ENCODE results near the gene STK31. TPM values are rescaled to one million over a fixed set of nuclear protein-coding genes. Genes with fewer than 3 reads are reported as not detected.
"Not testable (repeated sequence)": the region's sequence is repeated elsewhere in the genome, so short reads cannot be mapped to it uniquely, and the experiment has no call there.

Gene STK31
- total RNA-seq, 1 donor from 2014 or later = 2.8 TPM

DNA sequence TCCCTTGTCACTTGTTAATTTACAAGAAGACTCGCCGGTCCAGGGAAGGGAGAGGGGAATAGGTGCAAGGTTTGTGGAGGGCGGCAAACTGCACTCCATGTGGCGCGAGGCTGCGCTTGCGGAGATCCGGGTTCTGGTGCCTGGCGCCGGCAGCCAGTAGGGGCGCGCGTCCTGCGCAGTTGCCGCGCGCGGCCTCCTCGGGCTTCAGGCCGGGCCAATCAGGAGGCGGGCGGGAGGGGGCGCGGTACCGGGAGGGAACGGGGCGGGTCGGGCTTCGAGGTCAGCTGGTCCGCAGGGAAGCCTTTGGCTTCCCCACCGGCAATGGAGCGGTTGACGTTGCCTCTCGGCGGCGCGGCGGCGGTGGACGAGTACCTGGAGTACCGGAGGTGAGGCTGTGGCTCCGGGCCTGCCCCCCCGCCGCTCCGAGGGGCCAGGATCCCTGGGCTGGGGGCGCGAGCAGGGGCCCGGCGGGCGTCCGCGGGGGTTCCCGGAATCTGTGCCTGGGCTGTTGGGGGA lies 30.1 kb upstream of the STK31 start, which contains the start of gene FAM221A:
Gene FAM221A (plus strand): TSS at position 302 of the 516 bp plus-strand sequence. CDS start 20 bp downstream, at position 322.
- Histone ChIP-seq H2AFZ (replicated peaks) (peak within 1 kb of the TSS; percentile 89), H3K9ac (no peak within 1 kb of the TSS), H3F3A (ENCODE audit: low read depth) (peaks cover 9% of the 10 kb centered on the region), H3K9me3 (ENCODE audit: low read depth) (no peaks in the 10 kb centered on the region), H3K27me3 (peaks cover 13% of the 10 kb centered on the region), H3K27ac (no peak within 1 kb of the TSS), H3K79me2 (ENCODE audit: low read depth) (peaks cover 47% of the 10 kb centered on the region), H4K20me1 (ENCODE audit: low read depth) (peaks cover 18% of the 10 kb centered on the region), H3K4me1 (peaks cover 9% of the 10 kb centered on the region), H3K4me2 (peak within 1 kb of the TSS; percentile 80), H3K4me3 (peak within 1 kb of the TSS; percentile 60), H3K36me3 (no peaks in the 10 kb centered on the region)
- H3K27me3 Mint-ChIP-seq (ENCODE audit: insufficient read depth, low read depth) = peaks cover 3% of the 10 kb centered on the region
- no peaks in the 10 kb centered on the region for H3K9me3 Mint-ChIP-seq
- peak within 1 kb of the TSS; percentile 92 for H3K4me3 Mint-ChIP-seq
- TF ChIP-seq EZH2 (IDR thresholded peaks at IDR 0.05) = no peak
- no peak for TF ChIP-seq EZH2phosphoT487 (IDR thresholded peaks at IDR 0.05)
- TF ChIP-seq, protein P1, sequence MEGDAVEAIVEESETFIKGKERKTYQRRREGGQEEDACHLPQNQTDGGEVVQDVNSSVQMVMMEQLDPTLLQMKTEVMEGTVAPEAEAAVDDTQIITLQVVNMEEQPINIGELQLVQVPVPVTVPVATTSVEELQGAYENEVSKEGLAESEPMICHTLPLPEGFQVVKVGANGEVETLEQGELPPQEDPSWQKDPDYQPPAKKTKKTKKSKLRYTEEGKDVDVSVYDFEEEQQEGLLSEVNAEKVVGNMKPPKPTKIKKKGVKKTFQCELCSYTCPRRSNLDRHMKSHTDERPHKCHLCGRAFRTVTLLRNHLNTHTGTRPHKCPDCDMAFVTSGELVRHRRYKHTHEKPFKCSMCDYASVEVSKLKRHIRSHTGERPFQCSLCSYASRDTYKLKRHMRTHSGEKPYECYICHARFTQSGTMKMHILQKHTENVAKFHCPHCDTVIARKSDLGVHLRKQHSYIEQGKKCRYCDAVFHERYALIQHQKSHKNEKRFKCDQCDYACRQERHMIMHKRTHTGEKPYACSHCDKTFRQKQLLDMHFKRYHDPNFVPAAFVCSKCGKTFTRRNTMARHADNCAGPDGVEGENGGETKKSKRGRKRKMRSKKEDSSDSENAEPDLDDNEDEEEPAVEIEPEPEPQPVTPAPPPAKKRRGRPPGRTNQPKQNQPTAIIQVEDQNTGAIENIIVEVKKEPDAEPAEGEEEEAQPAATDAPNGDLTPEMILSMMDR (IDR thresholded peaks at IDR 0.05) = peak; percentile 76
- H3K4me1 Mint-ChIP-seq = peaks cover 18% of the 10 kb centered on the region
- peak within 1 kb of the TSS; percentile 74 for H3K27ac Mint-ChIP-seq
- peaks cover 5% of the 10 kb centered on the region for H3K36me3 Mint-ChIP-seq
- peak; percentile 93 for DNase-seq (ENCODE audit: low spot score)

DNA sequence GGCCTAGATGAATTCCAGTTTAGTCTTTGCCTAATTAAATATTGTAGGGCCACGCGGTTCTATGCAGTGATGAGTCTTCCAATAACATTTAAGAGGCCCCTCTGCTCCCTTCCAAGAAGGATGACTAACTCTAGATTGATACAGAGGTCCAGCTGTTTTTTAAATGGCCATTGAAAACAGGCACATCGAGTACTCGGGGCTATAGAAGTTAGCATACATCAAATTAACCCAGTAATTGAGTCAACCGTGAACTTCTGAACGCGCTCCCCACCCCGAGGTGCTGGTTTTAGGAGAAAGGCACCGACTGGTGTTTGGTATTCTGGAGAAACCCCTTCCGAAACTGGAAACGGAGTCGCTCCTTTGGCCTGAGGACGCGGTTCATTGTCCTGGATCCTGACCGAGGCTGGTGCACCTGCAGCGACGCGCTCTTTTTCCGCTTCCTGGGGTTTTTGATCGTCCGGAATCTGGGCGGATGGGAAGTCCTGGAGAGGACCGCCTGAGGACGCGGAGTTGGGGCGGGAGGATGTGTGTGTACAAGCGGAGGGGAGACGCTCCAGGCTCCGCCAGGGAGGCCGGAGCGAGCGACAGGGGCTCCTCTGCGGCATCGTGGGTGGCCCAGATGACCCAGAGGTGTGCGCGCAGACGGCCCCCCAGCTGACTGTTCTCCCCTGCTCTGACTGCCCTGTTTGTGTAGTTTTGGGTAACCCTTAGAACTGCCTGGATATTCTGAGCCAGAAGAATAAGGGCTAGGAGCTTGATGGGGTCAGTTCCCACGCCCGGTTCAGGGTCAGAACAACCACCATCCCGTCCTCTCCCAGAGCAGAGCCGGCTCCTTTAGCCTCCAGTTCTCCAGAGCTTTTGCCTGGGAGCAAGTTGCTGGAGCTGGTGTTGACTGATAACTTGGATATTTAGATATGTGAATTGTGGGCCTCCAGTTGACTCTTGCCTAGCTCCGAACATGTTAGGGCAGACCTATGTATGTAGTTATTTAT lies 29.3 kb upstream of the STK31 start:
- H3K9ac ChIP-seq = no peak overlapping the region

DNA sequence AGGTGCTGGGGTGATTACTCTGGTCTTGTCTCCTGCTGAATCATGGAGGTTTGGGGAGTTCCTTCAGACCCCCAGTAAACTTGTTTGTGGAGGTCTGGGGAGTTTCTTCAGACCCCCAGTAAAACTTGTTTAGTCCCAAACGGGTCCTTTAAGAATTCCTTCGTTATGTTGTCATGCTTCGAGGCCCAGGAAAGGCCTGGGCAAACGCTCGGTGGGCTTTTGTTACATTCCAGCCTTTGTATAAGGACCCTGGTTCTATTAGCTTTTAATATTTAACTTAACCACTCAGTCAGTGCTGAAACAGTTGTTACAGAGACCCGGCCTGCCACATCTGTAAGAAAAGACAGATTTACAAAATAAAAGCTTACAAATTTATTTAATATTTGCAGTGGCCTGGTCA lies 26.0 kb upstream of the STK31 start:
- H3K27me3 ChIP-seq; DNase-seq (ENCODE audit: low spot score); H3K4me1 ChIP-seq; H3K27ac ChIP-seq; H3K9ac ChIP-seq; H3K4me3 ChIP-seq; H2AFZ ChIP-seq (replicated peaks); H3K4me3 Mint-ChIP-seq; H3K4me2 ChIP-seq; H3K9me3 Mint-ChIP-seq; H3K9me3 ChIP-seq (ENCODE audit: low read depth); H3F3A ChIP-seq (ENCODE audit: low read depth); H3K27me3 Mint-ChIP-seq (ENCODE audit: insufficient read depth, low read depth); H3K36me3 ChIP-seq: not testable (repeated sequence)
- Histone ChIP-seq H4K20me1 (ENCODE audit: low read depth) (peaks cover 18% of the 10 kb centered on the region), H3K79me2 (ENCODE audit: low read depth) (peaks cover 59% of the 10 kb centered on the region)
- Mint-ChIP-seq H3K4me1 (peaks cover 18% of the 10 kb centered on the region), H3K27ac (peak overlapping the region; percentile 50), H3K36me3 (peaks cover 10% of the 10 kb centered on the region)

More for the DNA sequence above, 29.3 kb upstream of the STK31 start:
- H3K79me2 ChIP-seq (ENCODE audit: low read depth) = peaks cover 52% of the 10 kb centered on the region
- H3K4me1 Mint-ChIP-seq = peaks cover 18% of the 10 kb centered on the region
- H3K27ac ChIP-seq = no peak overlapping the region
- peaks cover 3% of the 10 kb centered on the region for H3K27me3 Mint-ChIP-seq (ENCODE audit: insufficient read depth, low read depth)
- peak overlapping the region; percentile 89 for H2AFZ ChIP-seq (replicated peaks)
- peaks cover 9% of the 10 kb centered on the region for H3K4me1 ChIP-seq
- peaks cover 9% of the 10 kb centered on the region for H3F3A ChIP-seq (ENCODE audit: low read depth)
- peaks cover 18% of the 10 kb centered on the region for H4K20me1 ChIP-seq (ENCODE audit: low read depth)
- no peaks in the 10 kb centered on the region for H3K9me3 Mint-ChIP-seq
- H3K27me3 ChIP-seq = peaks cover 13% of the 10 kb centered on the region
- peaks cover 5% of the 10 kb centered on the region for H3K36me3 Mint-ChIP-seq
- no peaks in the 10 kb centered on the region for H3K36me3 ChIP-seq
- peak overlapping the region; percentile 74 for H3K27ac Mint-ChIP-seq
- peak overlapping the region; percentile 92 for H3K4me3 Mint-ChIP-seq
- peak; percentile 89 for DNase-seq (ENCODE audit: low spot score)
- TF ChIP-seq, protein P1 (IDR thresholded peaks at IDR 0.05) = no peak
- TF ChIP-seq EZH2phosphoT487 (IDR thresholded peaks at IDR 0.05) = no peak
- no peak for TF ChIP-seq EZH2 (IDR thresholded peaks at IDR 0.05)
- peak overlapping the region; percentile 80 for H3K4me2 ChIP-seq
- peak overlapping the region; percentile 60 for H3K4me3 ChIP-seq
- no peaks in the 10 kb centered on the region for H3K9me3 ChIP-seq (ENCODE audit: low read depth)

Data from neural progenitor cell (in vitro differentiated cells).